SK-N-SH (cell line): ENCODE measurements around the gene NLGN1.

Source experiments
- MEF2A ChIP-seq: IDR thresholded peaks from 2 replicates; pipeline ENCODE4 v1.4.0; 2012; ENCODE audit warnings: low read depth, borderline replicate concordance
- NRF1 ChIP-seq: IDR thresholded peaks from 2 replicates; pipeline ENCODE4 v1.6.1; 2012; ENCODE audit warnings: low read depth, mild to moderate bottlenecking, low read length
- POLR2AphosphoS5 ChIP-seq: IDR thresholded peaks from 2 replicates; pipeline ENCODE4 v1.6.1; 2012; ENCODE audit warnings: low read depth, low read length
- RAD21 ChIP-seq: IDR thresholded peaks from 2 replicates; pipeline ENCODE4 v1.6.1; 2012; ENCODE audit warnings: mild to moderate bottlenecking, low read length
- TF ChIP-seq, protein P1 (sequence below): fragments of 200-600 bp; sonication (generic); IDR thresholded peaks from 2 replicates; pipeline ENCODE4 v1.6.1; 2017; ENCODE audit warnings: antibody characterized with exemption, mild to moderate bottlenecking, moderate library complexity

DNA sequence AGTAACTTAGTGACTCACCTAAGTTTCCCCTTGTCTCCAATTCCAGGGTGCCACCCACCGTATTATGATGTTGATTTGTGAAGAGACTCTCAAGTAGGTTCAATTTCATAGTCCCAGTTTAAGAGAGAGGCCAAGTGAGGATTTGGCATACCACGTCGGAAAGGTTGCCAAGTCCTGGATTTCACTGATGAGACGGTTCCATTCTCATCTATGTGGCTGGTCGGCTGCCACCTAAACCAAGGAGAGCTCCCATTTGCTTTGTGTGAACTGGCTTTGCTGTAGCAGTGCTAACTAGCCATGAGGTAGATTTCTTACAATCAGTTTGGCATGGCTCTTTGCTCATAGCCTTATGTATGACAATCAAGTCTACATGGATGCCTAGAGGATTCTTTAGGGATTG, 653.6 kb downstream of the NLGN1 start:
- TF ChIP-seq MEF2A: no peak
- TF ChIP-seq, protein P1, sequence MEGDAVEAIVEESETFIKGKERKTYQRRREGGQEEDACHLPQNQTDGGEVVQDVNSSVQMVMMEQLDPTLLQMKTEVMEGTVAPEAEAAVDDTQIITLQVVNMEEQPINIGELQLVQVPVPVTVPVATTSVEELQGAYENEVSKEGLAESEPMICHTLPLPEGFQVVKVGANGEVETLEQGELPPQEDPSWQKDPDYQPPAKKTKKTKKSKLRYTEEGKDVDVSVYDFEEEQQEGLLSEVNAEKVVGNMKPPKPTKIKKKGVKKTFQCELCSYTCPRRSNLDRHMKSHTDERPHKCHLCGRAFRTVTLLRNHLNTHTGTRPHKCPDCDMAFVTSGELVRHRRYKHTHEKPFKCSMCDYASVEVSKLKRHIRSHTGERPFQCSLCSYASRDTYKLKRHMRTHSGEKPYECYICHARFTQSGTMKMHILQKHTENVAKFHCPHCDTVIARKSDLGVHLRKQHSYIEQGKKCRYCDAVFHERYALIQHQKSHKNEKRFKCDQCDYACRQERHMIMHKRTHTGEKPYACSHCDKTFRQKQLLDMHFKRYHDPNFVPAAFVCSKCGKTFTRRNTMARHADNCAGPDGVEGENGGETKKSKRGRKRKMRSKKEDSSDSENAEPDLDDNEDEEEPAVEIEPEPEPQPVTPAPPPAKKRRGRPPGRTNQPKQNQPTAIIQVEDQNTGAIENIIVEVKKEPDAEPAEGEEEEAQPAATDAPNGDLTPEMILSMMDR: no peak
- no peak for TF ChIP-seq NRF1
- TF ChIP-seq POLR2AphosphoS5: no peak
- TF ChIP-seq RAD21: no peak
